GM21390 (cell line): ENCODE results near the gene CENPK.
"Not testable (repeated sequence)": the region's sequence is repeated elsewhere in the genome, so short reads cannot be mapped to it uniquely, and the experiment has no call there.

ENCODE experiments used
- ATAC-seq: cut with Tn5 transposase; IDR thresholded peaks from one replicate; pipeline ENCODE4 v1.9.1; 2021; ENCODE audit not compliant: unreplicated experiment

CENPK gene

GRCh38 chr5:65562731-65563701 lies at the start of gene CENPK, which contains the start of gene PPWD1:
TSS of gene CENPK (minus strand) at chr5:65563168. CDS start at chr5:65554907, 8,261 bp downstream.
TSS of gene PPWD1 (plus strand) at chr5:65563296. CDS start at chr5:65563311, 15 bp downstream.
- ATAC-seq = peak; percentile 99

- no peak for ATAC-seq
These were observed 49.4 kb upstream of the CENPK start for GRCh38 chr5:65612298-65612907.

GRCh38 chr5:65611524-65611923 lies 48.6 kb upstream of the CENPK start:
- no peak for ATAC-seq

GRCh38 chr5:65601761-65602160 lies 38.8 kb upstream of the CENPK start:
- ATAC-seq = not testable (repeated sequence)

GRCh38 chr5:65588694-65589093 lies 25.7 kb upstream of the CENPK start:
- no peak for ATAC-seq

GRCh38 chr5:65577141-65577540 lies 14.2 kb upstream of the CENPK start:
- no peak for ATAC-seq

- ATAC-seq = no peak
These were observed 7.7 kb upstream of the CENPK start for GRCh38 chr5:65570598-65571226.

- no peak for ATAC-seq
These were observed 3.5 kb upstream of the CENPK start for GRCh38 chr5:65566505-65566904.

GRCh38 chr5:65563777-65564176 lies 809 bp upstream of the CENPK start:
- no peak for ATAC-seq

GRCh38 chr5:65556718-65557117 lies 6.2 kb downstream of the CENPK start:
- no peak for ATAC-seq

- ATAC-seq = no peak
These were observed 6.8 kb downstream of the CENPK start for GRCh38 chr5:65556181-65556580.

GRCh38 chr5:65555287-65555686 lies 7.7 kb downstream of the CENPK start:
- no peak for ATAC-seq

- ATAC-seq = no peak
These were observed 9.0 kb downstream of the CENPK start for GRCh38 chr5:65553941-65554340.

- no peak for ATAC-seq
These were observed 14.7 kb downstream of the CENPK start for GRCh38 chr5:65548281-65548680.

- ATAC-seq = no peak
These were observed 16.8 kb downstream of the CENPK start for GRCh38 chr5:65546141-65546540.

GRCh38 chr5:65544473-65544872 lies 18.5 kb downstream of the CENPK start:
- ATAC-seq = no peak

GRCh38 chr5:65539827-65540226 lies 23.1 kb downstream of the CENPK start:
- no peak for ATAC-seq

- no peak for ATAC-seq
These were observed 27.4 kb downstream of the CENPK start for GRCh38 chr5:65535529-65535987.

GRCh38 chr5:65530904-65531303 lies 32.1 kb downstream of the CENPK start:
- no peak for ATAC-seq

- ATAC-seq = no peak
These were observed 37.2 kb downstream of the CENPK start for GRCh38 chr5:65525726-65526125.

GRCh38 chr5:65512170-65512937 lies 50.6 kb downstream of the CENPK start:
- no peak for ATAC-seq
